GM19438 (cell line): ENCODE measurements around the gene TOMM20.
"Not testable (repeated sequence)": the region's sequence is repeated elsewhere in the genome, so short reads cannot be mapped to it uniquely, and the experiment has no call there.

ENCODE experiments used
- ATAC-seq: cut with Tn5 transposase; IDR thresholded peaks from one replicate; pipeline ENCODE4 v1.9.1; 2021; ENCODE audit warnings: low read depth; ENCODE audit not compliant: unreplicated experiment

The TOMM20 gene

GRCh38 chr1:235128456-235129328, at the start of gene TOMM20:
Gene TOMM20, minus strand, starts transcription at chr1:235128837. Its CDS starts 122 bp downstream, at chr1:235128715.
- ATAC-seq, result peak; percentile 96

- no peak for ATAC-seq
These were observed 47.8 kb upstream of the TOMM20 start for GRCh38 chr1:235176486-235176885.

- ATAC-seq, result no peak
These were observed 41.3 kb upstream of the TOMM20 start for GRCh38 chr1:235169986-235170385.

- ATAC-seq, result no peak
These were observed 39.7 kb upstream of the TOMM20 start for GRCh38 chr1:235168375-235168774.

GRCh38 chr1:235161685-235162327, 33.2 kb upstream of the TOMM20 start:
- ATAC-seq, result no peak

GRCh38 chr1:235160957-235161684, 32.5 kb upstream of the TOMM20 start, which contains the start of gene RBM34:
Gene RBM34, minus strand, starts transcription at chr1:235161250. Its CDS starts 24 bp downstream, at chr1:235161226.
- peak; percentile 86 for ATAC-seq

GRCh38 chr1:235160383-235160956, 31.8 kb upstream of the TOMM20 start:
- peak; percentile 46 for ATAC-seq

GRCh38 chr1:235159930-235160329, 31.3 kb upstream of the TOMM20 start:
- ATAC-seq, result not testable (repeated sequence)

GRCh38 chr1:235159284-235159683, 30.6 kb upstream of the TOMM20 start:
- ATAC-seq, result not testable (repeated sequence)

- no peak for ATAC-seq
These were observed 30.0 kb upstream of the TOMM20 start for GRCh38 chr1:235158680-235159079.

- no peak for ATAC-seq
These were observed 28.5 kb upstream of the TOMM20 start for GRCh38 chr1:235157150-235157549.

- no peak for ATAC-seq
These were observed 28.1 kb upstream of the TOMM20 start for GRCh38 chr1:235156740-235157139.

- ATAC-seq, result no peak
These were observed 27.6 kb upstream of the TOMM20 start for GRCh38 chr1:235156265-235156664.

GRCh38 chr1:235152235-235152634, 23.6 kb upstream of the TOMM20 start:
- ATAC-seq, result no peak

GRCh38 chr1:235151033-235151432, 22.4 kb upstream of the TOMM20 start:
- no peak for ATAC-seq

- no peak for ATAC-seq
These were observed 21.2 kb upstream of the TOMM20 start for GRCh38 chr1:235149824-235150223.

- no peak for ATAC-seq
These were observed 18.6 kb upstream of the TOMM20 start for GRCh38 chr1:235147269-235147668.

GRCh38 chr1:235145639-235146038, 17.0 kb upstream of the TOMM20 start:
- ATAC-seq, result no peak

- ATAC-seq, result no peak
These were observed 14.4 kb upstream of the TOMM20 start for GRCh38 chr1:235142991-235143390.

GRCh38 chr1:235139315-235139714, 10.7 kb upstream of the TOMM20 start:
- no peak for ATAC-seq

- ATAC-seq, result no peak
These were observed 10.2 kb upstream of the TOMM20 start for GRCh38 chr1:235138821-235139220.
